Loucy (cell line): ENCODE measurements around the gene RHBDL3.

Experiments
- H2AFZ ChIP-seq: fragments of 200-600 bp; sonication (generic); 2 replicates; pipeline ENCODE4 v1.6.0; 2016; ENCODE audit warnings: antibody characterized with exemption, mild to moderate bottlenecking, low read length, moderate library complexity
- H3F3A ChIP-seq: fragments of 200-600 bp; 2 replicates; pipeline ENCODE4 v1.6.0; 2016; ENCODE audit warnings: antibody characterized with exemption, low read depth, mild to moderate bottlenecking
- H3K27me3 ChIP-seq: fragments of 200-600 bp; sonication (generic); 2 replicates; pipeline ENCODE4 v1.6.1; 2014; ENCODE audit warnings: low read length, mild to moderate bottlenecking; ENCODE audit not compliant: insufficient read depth, poor library complexity, severe bottlenecking
- H3K36me3 ChIP-seq: fragments of 200-600 bp; sonication (generic); 2 replicates; pipeline ENCODE4 v1.6.1; 2016; ENCODE audit warnings: low read length; ENCODE audit not compliant: insufficient read depth
- H3K4me1 ChIP-seq: fragments of 200-600 bp; sonication (generic); 2 replicates; pipeline ENCODE4 v1.5.1; 2014; ENCODE audit warnings: low read length, mild to moderate bottlenecking; ENCODE audit not compliant: insufficient read depth, poor library complexity, severe bottlenecking
- H3K4me2 ChIP-seq: fragments of 200-600 bp; sonication (generic); 2 replicates; pipeline ENCODE4 v1.6.0; 2014; ENCODE audit warnings: antibody characterized with exemption, low read length, low read depth, mild to moderate bottlenecking; ENCODE audit not compliant: poor library complexity, severe bottlenecking
- H3K4me3 ChIP-seq: fragments of 200-600 bp; sonication (generic); 2 replicates; pipeline ENCODE4 v1.5.1; 2014; ENCODE audit warnings: low read length, mild to moderate bottlenecking, mixed read lengths; ENCODE audit not compliant: poor library complexity, severe bottlenecking
- H3K79me2 ChIP-seq: fragments of 200-600 bp; sonication (generic); 2 replicates; pipeline ENCODE4 v1.6.1; 2014; ENCODE audit warnings: low read length; ENCODE audit not compliant: insufficient read depth
- H3K9ac ChIP-seq: fragments of 200-600 bp; sonication (generic); 2 replicates; pipeline ENCODE4 v1.6.0; 2014; ENCODE audit warnings: mild to moderate bottlenecking, low read depth, low read length, moderate library complexity; ENCODE audit not compliant: poor library complexity, severe bottlenecking
- H3K9me2 ChIP-seq: fragments of 200-600 bp; sonication (generic); replicated peaks from 2 replicates; pipeline ENCODE4 v1.6.1; 2016; ENCODE audit warnings: low read depth, low read length, mixed read lengths
- H3K9me3 ChIP-seq: fragments of 200-600 bp; sonication (generic); 2 replicates; pipeline ENCODE4 v1.6.1; 2014; ENCODE audit warnings: mild to moderate bottlenecking, antibody characterized with exemption, low read length, low read depth; ENCODE audit not compliant: insufficient read depth
- H4K20me1 ChIP-seq: fragments of 200-600 bp; sonication (generic); 2 replicates; pipeline ENCODE4 v1.6.0; 2014; ENCODE audit warnings: antibody characterized with exemption, low read length, mild to moderate bottlenecking; ENCODE audit not compliant: insufficient read depth, poor library complexity, severe bottlenecking
- CTCF ChIP-seq: fragments of 200-600 bp; sonication (generic); conservative IDR thresholded peaks from 2 replicates; pipeline ENCODE4 v1.5.1; 2014; ENCODE audit warnings: mild to moderate bottlenecking, antibody characterized with exemption, low read length
- EZH2phosphoT487 ChIP-seq: fragments of 200-600 bp; IDR thresholded peaks from 2 replicates; pipeline ENCODE4 v1.6.1; 2018; ENCODE audit warnings: antibody characterized with exemption, mild to moderate bottlenecking, moderate library complexity, borderline replicate concordance

RHBDL3 gene

GRCh38 chr17:32298721-32299579, 33.3 kb downstream of the RHBDL3 start:
- Histone ChIP-seq H3K79me2 (no peaks in the 10 kb centered on the region), H3K4me2 (no peak overlapping the region), H3K9me2 (no peaks in the 10 kb centered on the region), H4K20me1 (no peaks in the 10 kb centered on the region), H2AFZ (no peak overlapping the region), H3K9me3 (no peaks in the 10 kb centered on the region), H3K4me1 (no peaks in the 10 kb centered on the region), H3F3A (no peaks in the 10 kb centered on the region), H3K9ac (no peak overlapping the region), H3K4me3 (no peak overlapping the region), H3K27me3 (no peaks in the 10 kb centered on the region), H3K36me3 (no peaks in the 10 kb centered on the region)
- no peak for TF ChIP-seq EZH2phosphoT487
- no peak for TF ChIP-seq CTCF

GRCh38 chr17:32299580-32300164, 34.0 kb downstream of the RHBDL3 start:
- H3K4me1 ChIP-seq: no peaks in the 10 kb centered on the region
- H3K9me2 ChIP-seq: no peaks in the 10 kb centered on the region
- no peaks in the 10 kb centered on the region for H3K36me3 ChIP-seq
- H2AFZ ChIP-seq: no peak overlapping the region
- no peak overlapping the region for H3K4me3 ChIP-seq
- no peak for TF ChIP-seq EZH2phosphoT487
- TF ChIP-seq CTCF: no peak
- no peak overlapping the region for H3K4me2 ChIP-seq
- no peaks in the 10 kb centered on the region for H4K20me1 ChIP-seq
- no peaks in the 10 kb centered on the region for H3F3A ChIP-seq
- H3K9me3 ChIP-seq: no peaks in the 10 kb centered on the region
- no peaks in the 10 kb centered on the region for H3K79me2 ChIP-seq
- H3K27me3 ChIP-seq: no peaks in the 10 kb centered on the region
- H3K9ac ChIP-seq: no peak overlapping the region

- H3K9me2 ChIP-seq: no peaks in the 10 kb centered on the region
- H3K4me1 ChIP-seq: no peaks in the 10 kb centered on the region
- no peaks in the 10 kb centered on the region for H3K9me3 ChIP-seq
- no peak overlapping the region for H3K4me3 ChIP-seq
- H3F3A ChIP-seq: no peaks in the 10 kb centered on the region
- no peak overlapping the region for H2AFZ ChIP-seq
- no peaks in the 10 kb centered on the region for H4K20me1 ChIP-seq
- no peaks in the 10 kb centered on the region for H3K27me3 ChIP-seq
- H3K79me2 ChIP-seq: no peaks in the 10 kb centered on the region
- H3K36me3 ChIP-seq: no peaks in the 10 kb centered on the region
- H3K9ac ChIP-seq: no peak overlapping the region
- no peak overlapping the region for H3K4me2 ChIP-seq
- TF ChIP-seq EZH2phosphoT487 (no peak), CTCF (no peak)
These were observed 36.4 kb downstream of the RHBDL3 start for GRCh38 chr17:32302037-32302436.
